AG09309 (cell line): ENCODE data around the gene NRSN1.

Source experiments
- DNase-seq: peaks from one replicate; pipeline ENCODE4 v3.0.0-alpha.2; 2010; ENCODE audit warnings: low read depth
- H3K4me3 ChIP-seq: 2 replicates; pipeline ENCODE4 v1.5.1; 2011; ENCODE audit warnings: mild to moderate bottlenecking, low read depth, low read length, moderate library complexity; ENCODE audit not compliant: control insufficient read depth
- TF ChIP-seq, protein P1 (sequence below): IDR thresholded peaks from 2 replicates; pipeline ENCODE4 v1.5.1; 2011; ENCODE audit warnings: mild to moderate bottlenecking, low read depth, low read length, inconsistent platforms; ENCODE audit not compliant: insufficient read depth, control insufficient read depth; ENCODE audit errors: missing control alignments

NRSN1 gene

DNA sequence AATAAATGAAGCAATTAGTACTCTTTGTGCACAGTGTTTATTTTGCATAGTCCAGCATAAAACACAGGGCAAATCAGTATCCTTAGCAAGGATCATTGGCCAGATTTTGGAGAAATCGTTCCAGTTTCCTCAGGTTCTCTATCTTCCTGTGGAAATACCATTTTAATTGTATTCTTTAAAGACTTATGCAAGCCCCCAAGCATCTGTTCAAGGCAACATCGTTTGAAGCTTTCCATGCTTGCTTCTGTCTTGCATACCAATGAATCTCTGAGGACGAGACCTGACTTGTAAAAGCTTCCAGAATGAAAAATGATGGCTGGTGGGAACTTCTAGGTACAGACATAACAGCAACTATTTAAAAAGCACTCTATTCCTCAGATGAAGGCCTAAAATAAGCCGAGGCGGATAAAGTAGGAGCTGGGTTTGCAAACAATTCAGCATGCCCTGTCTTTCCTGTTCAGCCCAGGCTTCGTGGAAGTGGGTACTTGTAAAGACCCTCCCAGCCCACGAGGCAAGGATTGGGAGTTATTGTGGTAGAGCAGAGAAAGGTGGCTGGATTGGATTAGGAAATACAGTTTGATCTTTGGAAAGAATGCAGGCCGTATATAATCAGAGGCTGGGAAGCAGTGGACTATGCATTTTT is 21.6 kb downstream of the NRSN1 start:
- H3K4me3 ChIP-seq: no peak overlapping the region
- no peak for DNase-seq
- TF ChIP-seq, protein P1, sequence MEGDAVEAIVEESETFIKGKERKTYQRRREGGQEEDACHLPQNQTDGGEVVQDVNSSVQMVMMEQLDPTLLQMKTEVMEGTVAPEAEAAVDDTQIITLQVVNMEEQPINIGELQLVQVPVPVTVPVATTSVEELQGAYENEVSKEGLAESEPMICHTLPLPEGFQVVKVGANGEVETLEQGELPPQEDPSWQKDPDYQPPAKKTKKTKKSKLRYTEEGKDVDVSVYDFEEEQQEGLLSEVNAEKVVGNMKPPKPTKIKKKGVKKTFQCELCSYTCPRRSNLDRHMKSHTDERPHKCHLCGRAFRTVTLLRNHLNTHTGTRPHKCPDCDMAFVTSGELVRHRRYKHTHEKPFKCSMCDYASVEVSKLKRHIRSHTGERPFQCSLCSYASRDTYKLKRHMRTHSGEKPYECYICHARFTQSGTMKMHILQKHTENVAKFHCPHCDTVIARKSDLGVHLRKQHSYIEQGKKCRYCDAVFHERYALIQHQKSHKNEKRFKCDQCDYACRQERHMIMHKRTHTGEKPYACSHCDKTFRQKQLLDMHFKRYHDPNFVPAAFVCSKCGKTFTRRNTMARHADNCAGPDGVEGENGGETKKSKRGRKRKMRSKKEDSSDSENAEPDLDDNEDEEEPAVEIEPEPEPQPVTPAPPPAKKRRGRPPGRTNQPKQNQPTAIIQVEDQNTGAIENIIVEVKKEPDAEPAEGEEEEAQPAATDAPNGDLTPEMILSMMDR: no peak

DNA sequence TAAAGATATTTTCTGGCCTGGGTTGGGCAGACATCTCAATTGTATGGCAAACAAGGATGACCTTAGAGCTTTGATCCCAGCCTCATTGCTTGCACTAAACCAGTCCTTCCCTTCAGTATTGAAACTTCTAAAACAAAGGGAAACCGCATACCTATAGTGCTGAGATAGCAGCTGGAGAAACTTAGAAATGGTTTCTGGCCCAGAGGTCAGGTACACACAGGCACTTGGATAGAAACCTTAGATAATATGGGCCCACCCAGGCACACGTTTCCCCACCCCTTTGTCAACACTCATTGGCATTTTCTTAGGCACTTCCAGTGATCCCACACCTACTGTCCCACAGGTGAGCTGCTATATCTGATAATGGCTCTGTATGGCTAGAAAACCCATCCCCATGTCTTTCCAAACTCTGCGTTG is 22.1 kb downstream of the NRSN1 start:
- TF ChIP-seq, protein P1: no peak
- no peak overlapping the region for H3K4me3 ChIP-seq
- no peak for DNase-seq

DNA sequence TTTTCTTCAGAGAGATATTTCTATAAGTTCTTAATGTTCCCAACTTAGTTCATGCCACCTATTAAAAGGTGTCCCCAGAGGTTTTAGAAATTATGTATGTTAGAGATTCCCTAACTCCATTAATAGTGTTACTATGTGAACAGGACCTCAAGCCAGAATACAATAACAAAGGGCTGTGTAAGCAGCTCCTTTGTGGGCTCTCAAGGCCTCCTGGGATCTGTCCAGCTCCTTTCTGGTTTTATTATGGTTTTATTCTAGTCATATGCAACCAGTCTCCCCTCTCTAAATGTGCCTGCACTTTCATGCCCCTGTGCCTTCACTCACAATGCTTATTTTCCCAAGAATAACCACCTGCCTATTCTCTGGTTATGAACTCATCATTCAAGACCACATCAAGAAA is 22.7 kb downstream of the NRSN1 start:
- no peak overlapping the region for H3K4me3 ChIP-seq
- DNase-seq: no peak
- TF ChIP-seq, protein P1: no peak

DNA sequence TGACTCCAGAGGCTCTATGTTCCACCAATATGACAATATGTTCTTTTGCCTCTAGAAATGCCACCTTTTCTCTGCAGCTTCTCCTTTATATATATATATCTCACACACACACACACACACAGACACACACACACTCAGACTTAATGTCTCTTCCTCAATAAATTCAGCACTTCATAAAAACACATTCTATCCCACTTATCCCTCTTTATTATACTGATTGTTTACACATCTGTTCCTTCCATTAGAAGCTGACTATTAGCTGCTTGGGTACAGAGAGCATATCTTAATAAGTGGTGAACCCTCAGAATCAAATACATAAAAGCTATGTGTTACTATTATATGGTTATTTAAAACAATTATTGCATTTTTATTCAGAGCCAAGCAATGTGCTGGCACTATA is 23.3 kb downstream of the NRSN1 start:
- H3K4me3 ChIP-seq: no peak overlapping the region
- DNase-seq: no peak
- TF ChIP-seq, protein P1: no peak

DNA sequence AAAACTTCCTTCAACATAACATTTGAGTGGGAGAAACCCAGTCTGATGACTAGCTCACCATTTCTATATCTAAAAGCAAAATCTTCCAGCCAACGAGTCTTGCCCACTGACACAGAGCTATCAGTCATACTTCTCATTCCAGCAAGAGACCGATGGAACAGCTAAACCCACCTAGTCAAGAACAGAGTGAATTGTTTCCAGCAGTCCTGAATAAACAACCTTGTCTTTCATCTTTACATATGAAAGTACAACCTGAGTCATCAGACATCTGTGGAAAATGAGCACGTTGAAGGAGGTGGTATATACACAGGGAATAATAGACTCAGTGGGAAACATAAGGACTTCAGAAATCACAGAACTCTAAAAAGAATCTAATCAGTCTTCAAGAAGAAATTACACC is 23.8 kb downstream of the NRSN1 start:
- TF ChIP-seq, protein P1: no peak
- DNase-seq: no peak
- H3K4me3 ChIP-seq: no peak overlapping the region

DNA sequence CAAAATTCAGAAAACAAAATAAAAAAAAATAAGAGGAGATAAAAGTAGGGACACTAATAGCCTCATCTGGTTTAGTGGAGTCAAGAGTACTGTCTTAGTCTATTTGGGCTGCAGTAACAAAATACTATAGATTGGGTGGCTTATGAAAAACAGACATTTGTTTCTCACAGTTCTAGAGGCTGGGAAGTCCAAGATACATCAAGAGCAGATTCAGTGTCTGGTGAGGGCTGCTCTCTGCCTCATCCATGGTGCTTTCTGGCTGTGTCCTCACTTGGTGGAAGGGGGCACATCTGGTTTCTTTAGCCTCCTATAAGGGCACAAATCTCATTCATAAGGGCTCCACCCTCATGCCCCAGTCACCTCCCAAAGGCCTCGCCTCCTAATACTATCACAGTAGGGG is 26.0 kb downstream of the NRSN1 start:
- no peak overlapping the region for H3K4me3 ChIP-seq
- TF ChIP-seq, protein P1: no peak
- DNase-seq: no peak
